ENCODE data around the gene RAB44. TPM values are rescaled to one million over a fixed set of nuclear protein-coding genes. Genes with fewer than 3 reads are reported as not detected.

The RAB44 gene
- polyA plus RNA-seq, 2 of the 4 experiments (the other 2 are of a cell fraction): 0.04 to 0.09 TPM

DNA sequence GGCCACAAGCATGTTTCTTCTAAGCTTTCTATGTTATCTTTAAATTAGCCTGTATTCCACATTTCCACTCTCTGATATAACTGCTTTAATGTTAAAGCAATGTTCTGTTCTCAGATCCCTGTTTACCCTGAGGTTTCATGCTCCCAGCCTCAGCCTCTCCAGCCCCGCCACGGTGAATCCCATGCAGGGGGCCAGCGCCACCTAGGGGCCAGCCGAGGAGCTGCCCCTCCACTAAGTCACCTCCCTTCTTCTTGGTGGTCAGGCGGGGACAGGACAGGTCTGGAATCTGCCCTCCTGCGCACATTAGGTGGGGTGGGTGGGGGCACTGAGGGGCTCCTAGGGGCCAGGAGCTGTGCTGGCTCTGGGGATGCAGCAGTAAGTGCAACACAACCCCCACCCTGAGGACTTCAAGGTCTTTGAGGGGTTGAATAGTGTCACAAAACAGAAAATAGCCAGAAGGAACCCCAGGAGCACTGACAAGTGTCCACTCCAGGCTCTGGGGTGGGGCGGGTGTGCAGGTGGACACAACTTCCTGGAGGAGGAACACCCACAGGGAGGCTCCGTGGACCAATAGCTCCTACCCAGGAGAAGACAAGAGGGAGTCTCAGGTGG, 61.6 kb downstream of the RAB44 start:
- Histone ChIP-seq H3K27ac (peak overlapping the region in 1 of 2 experiments; percentile 59; a peak in 2 of 6 replicates), H3K4me3 (no peak overlapping the region), H3K4me1 (peaks cover 9% of the 10 kb centered on the region; the same call in 1 of the 3 replicates), H3K9me3 (no peaks in the 10 kb centered on the region), H3K4me2 (peak overlapping the region; percentile 20; the same call in 2 of the 3 replicates)
- DNase-seq (ENCODE audit: low read depth in 1 of 2, low spot score in 1 of 2) (peak; percentile 69 to 82), ATAC-seq (peak; percentile 87 to 98), FAIRE-seq (no peak)
- CTCF ChIA-PET: interaction anchor here (0.5 to 5.3 kb wide), 71 partner anchors 9 to 782 kb away, joined by 3 to 50 read pairs (median 4); no protein-coding TSS in a partner anchor
- WGBS (ENCODE audit: missing lambda C conversion rate): 0% methylated on average over 5 of the region's 8 CpGs
- TF ChIP-seq SMC3 (IDR thresholded peaks at IDR 0.05) (peak; percentile 72; the same call in 2 of the 3 replicates), KDM5A (IDR thresholded peaks at IDR 0.05) (no peak), RAD21 (conservative IDR thresholded peaks at IDR 0.05 in 1 of 2, IDR thresholded peaks at IDR 0.05 in 1 of 2) (peak; percentile 86 to 88), CHD2 (IDR thresholded peaks at IDR 0.05; ENCODE audit: low read length, partially characterized antibody) (no peak), ZNF302 (CRISPR knock-in tag; IDR thresholded peaks at IDR 0.05) (no peak), HOXA7 (CRISPR knock-in tag; IDR thresholded peaks at IDR 0.05) (no peak), EP300 (IDR thresholded peaks at IDR 0.05) (no peak)
- TF ChIP-seq, protein P1, sequence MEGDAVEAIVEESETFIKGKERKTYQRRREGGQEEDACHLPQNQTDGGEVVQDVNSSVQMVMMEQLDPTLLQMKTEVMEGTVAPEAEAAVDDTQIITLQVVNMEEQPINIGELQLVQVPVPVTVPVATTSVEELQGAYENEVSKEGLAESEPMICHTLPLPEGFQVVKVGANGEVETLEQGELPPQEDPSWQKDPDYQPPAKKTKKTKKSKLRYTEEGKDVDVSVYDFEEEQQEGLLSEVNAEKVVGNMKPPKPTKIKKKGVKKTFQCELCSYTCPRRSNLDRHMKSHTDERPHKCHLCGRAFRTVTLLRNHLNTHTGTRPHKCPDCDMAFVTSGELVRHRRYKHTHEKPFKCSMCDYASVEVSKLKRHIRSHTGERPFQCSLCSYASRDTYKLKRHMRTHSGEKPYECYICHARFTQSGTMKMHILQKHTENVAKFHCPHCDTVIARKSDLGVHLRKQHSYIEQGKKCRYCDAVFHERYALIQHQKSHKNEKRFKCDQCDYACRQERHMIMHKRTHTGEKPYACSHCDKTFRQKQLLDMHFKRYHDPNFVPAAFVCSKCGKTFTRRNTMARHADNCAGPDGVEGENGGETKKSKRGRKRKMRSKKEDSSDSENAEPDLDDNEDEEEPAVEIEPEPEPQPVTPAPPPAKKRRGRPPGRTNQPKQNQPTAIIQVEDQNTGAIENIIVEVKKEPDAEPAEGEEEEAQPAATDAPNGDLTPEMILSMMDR (IDR thresholded peaks at IDR 0.05): peak; percentile 88
- TF ChIP-seq, protein P2, sequence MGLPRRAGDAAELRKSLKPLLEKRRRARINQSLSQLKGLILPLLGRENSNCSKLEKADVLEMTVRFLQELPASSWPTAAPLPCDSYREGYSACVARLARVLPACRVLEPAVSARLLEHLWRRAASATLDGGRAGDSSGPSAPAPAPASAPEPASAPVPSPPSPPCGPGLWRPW (IDR thresholded peaks at IDR 0.05): no peak
- POLR2A ChIA-PET: interaction anchor here (0.9 to 1.0 kb wide), 2 partner anchors 144 to 330 kb away, joined by 3 read pairs; no protein-coding TSS in a partner anchor

DNA sequence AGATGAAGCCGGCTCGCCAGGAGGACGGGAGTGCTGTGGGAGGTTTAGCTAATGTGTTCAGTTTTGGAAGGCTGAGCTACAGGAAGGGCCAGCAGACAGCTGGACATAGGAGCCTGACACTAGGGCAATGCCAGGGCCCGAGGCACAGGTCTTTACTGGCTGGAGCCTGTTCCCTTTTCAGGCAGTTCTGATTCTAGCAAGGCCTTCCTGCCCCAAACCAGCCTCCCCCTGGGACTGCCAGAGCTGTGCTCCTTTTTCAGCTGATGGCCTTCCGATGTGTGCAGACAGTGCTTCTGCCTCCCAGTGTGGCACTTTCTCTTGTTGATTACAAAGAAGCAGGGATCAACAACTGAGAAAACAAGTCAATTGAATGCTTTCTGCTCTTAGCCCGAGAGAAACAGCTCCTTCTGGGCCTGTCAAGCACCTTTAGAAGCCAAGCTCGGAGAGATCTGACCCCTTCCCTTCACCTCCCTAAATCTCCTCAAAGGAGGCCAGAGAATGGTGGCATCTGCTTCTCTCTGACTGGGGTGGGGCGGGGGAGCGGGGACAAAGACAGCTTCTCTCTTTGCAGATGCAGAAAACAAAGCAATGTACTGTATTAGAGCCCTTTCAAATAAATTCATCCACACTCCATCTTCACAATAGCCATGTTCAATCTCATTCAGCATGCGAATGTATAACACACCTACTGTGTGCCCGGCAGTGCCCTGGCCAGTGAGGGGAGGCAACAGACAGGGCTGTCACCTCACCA, 63.2 kb downstream of the RAB44 start:
- peaks cover 7% of the 10 kb centered on the region; the same call in 1 of the 3 replicates for H3K4me1 ChIP-seq
- ATAC-seq (no peak), DNase-seq (ENCODE audit: low read depth in 1 of 2, low spot score in 1 of 2) (no peak), FAIRE-seq (no peak)
- H3K27ac ChIP-seq: no peak overlapping the region
- no peak for TF ChIP-seq JUNB (IDR thresholded peaks at IDR 0.05)
- TF ChIP-seq ESRRA (IDR thresholded peaks at IDR 0.05; ENCODE audit: borderline replicate concordance, low read length): no peak
- TF ChIP-seq TFCP2L1 (CRISPR knock-in tag; IDR thresholded peaks at IDR 0.05): no peak
- no peak for TF ChIP-seq PHF8 (IDR thresholded peaks at IDR 0.05; ENCODE audit: borderline replicate concordance, low read depth)
- TF ChIP-seq HOXB5 (CRISPR knock-in tag; IDR thresholded peaks at IDR 0.05): no peak
- H3K4me2 ChIP-seq: no peak overlapping the region
- no peaks in the 10 kb centered on the region for H3K9me3 ChIP-seq
- H3K4me3 ChIP-seq: no peak overlapping the region
- ChIA-PET CTCF (interaction anchor here (0.5 to 5.3 kb wide), 13 partner anchors 11 to 262 kb away, joined by 3 to 50 read pairs (median 5); no protein-coding TSS in a partner anchor), POLR2A (no interaction called here)
- 68% methylated on average over 11 of the region's 11 CpGs for WGBS (ENCODE audit: missing lambda C conversion rate)

DNA sequence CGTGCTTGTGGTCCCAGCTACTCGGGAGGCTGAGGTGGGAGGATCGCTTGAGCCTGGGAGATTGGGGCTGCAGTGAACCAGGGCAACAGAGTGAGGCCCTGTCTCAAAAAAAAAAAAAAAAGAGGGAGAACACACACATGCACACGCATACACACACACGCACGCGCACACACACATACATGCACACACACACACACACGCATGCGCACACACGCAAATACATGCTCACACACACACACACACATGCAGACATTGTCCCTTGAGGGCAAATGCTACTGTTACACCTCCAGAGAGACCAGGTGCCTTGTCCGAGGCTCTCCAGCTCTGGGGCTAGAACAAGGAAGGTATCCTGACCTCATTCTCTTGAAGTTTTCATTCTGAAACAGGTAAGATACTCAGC, 64.5 kb downstream of the RAB44 start:
- ChIA-PET CTCF (interaction anchor here (0.6 to 5.3 kb wide), 5 partner anchors 9 to 256 kb away, joined by 4 to 50 read pairs (median 4); no protein-coding TSS in a partner anchor), POLR2A (no interaction called here)
- ATAC-seq: no peak
- Histone ChIP-seq H3K4me3 (no peak overlapping the region), H3K4me2 (no peak overlapping the region), H3K9me3 (no peaks in the 10 kb centered on the region), H3K4me1 (peaks cover 5% of the 10 kb centered on the region; the same call in 1 of the 3 replicates), H3K27ac (no peak overlapping the region)
- 86% methylated on average over 11 of the region's 11 CpGs for WGBS (ENCODE audit: missing lambda C conversion rate)
- FAIRE-seq: no peak
- DNase-seq (ENCODE audit: low read depth in 1 of 2, low spot score in 1 of 2): no peak
- TF ChIP-seq EHMT2 (IDR thresholded peaks at IDR 0.05; ENCODE audit: low read depth) (no peak), HOXB13 (CRISPR knock-in tag; IDR thresholded peaks at IDR 0.05; ENCODE audit: low read depth) (no peak), KDM5A (IDR thresholded peaks at IDR 0.05) (no peak), MYC (IDR thresholded peaks at IDR 0.05; ENCODE audit: borderline replicate concordance, low read length) (no peak), JUN (IDR thresholded peaks at IDR 0.05) (no peak), FOSL2 (IDR thresholded peaks at IDR 0.05) (no peak), FOSL2 (CRISPR knock-in tag; IDR thresholded peaks at IDR 0.05) (no peak), FOSB (CRISPR knock-in tag; IDR thresholded peaks at IDR 0.05) (no peak), CEBPB (IDR thresholded peaks at IDR 0.05) (no peak), MAZ (IDR thresholded peaks at IDR 0.05; ENCODE audit: borderline replicate concordance, low read depth, low read length) (no peak), PHF8 (IDR thresholded peaks at IDR 0.05; ENCODE audit: borderline replicate concordance, low read depth) (no peak), BHLHE40 (IDR thresholded peaks at IDR 0.05; ENCODE audit: low read depth, low read length) (no peak), RFX5 (IDR thresholded peaks at IDR 0.05) (no peak), HOXA7 (CRISPR knock-in tag; IDR thresholded peaks at IDR 0.05) (no peak), EHF (CRISPR knock-in tag; IDR thresholded peaks at IDR 0.05) (no peak), ZSCAN20 (CRISPR knock-in tag; IDR thresholded peaks at IDR 0.05) (no peak), RARB (CRISPR knock-in tag; IDR thresholded peaks at IDR 0.05) (no peak), POLR2A (IDR thresholded peaks at IDR 0.05; ENCODE audit: low read length) (no peak)
- TF ChIP-seq, protein P2 (IDR thresholded peaks at IDR 0.05): no peak
- TF ChIP-seq, protein P1 (IDR thresholded peaks at IDR 0.05): no peak
